Measurements from ENCODE around the gene AGMO.

DNA sequence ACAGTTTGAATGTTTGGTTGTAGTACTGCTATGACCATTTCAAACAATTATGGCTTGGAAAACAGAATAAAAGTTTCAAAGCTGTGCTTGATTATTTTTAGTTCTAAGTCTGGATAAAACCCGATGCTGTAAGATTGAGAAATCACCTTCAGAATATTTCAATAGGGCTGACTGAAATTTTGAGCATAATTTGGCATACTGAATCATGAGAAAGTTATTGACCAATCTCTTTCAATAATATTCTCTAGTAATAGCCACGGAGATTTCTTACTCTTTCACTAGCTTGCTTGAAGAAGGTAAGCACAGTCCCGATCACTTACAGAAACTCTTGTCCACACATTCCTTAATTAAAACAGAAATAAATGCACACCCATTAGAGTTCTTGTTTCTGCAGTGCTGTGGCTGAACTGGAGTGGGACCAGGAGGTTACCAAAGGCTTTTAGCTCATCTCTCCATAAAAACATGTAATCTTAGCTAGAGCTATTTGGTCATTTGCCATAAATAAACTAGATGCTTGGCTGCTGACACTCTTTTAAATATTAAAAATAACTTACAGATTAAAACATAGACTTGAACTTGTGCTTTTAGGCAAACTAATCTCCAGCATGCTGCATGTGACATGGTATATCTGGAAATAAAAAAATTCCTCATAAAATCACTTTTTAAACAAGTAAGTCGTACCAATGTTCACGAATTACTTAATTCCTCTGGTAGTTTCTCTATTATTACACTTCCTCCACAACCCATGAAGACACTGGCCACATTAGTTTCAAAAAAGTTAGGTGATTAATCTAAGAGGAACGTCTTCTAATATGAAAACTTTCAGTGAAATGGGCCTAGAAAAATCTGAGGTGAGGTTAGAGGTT, 97.8 kb downstream of the AGMO start:
- TF ChIP-seq POLR2A (IDR thresholded peaks at IDR 0.05) (no peak), CTCF (IDR thresholded peaks at IDR 0.05) (no peak), POLR2AphosphoS5 (IDR thresholded peaks at IDR 0.05) (no peak)

Measured in prostate gland (tissue), 2 donors.